Pons (tissue), 1 donor: ENCODE results near the gene CTNNBL1.
"Not testable (repeated sequence)": the region's sequence is repeated elsewhere in the genome, so short reads cannot be mapped to it uniquely, and the experiment has no call there.

Experiments used
- DNase-seq: peaks from one replicate; pipeline ENCODE4 v3.0.0-alpha.2; 2016; ENCODE audit warnings: low spot score

Gene CTNNBL1

GRCh38 chr20:37856034-37856433 is 162.2 kb downstream of the CTNNBL1 start:
- DNase-seq = not testable (repeated sequence)

GRCh38 chr20:37856932-37857660 is 163.3 kb downstream of the CTNNBL1 start:
- no peak for DNase-seq

GRCh38 chr20:37859406-37860171 is 165.8 kb downstream of the CTNNBL1 start:
- DNase-seq = no peak

GRCh38 chr20:37863289-37863688 is 169.5 kb downstream of the CTNNBL1 start:
- DNase-seq = no peak

- no peak for DNase-seq
Observed at GRCh38 chr20:37864298-37864697, 170.5 kb downstream of the CTNNBL1 start.

- no peak for DNase-seq
Observed at GRCh38 chr20:37866051-37866450, 172.2 kb downstream of the CTNNBL1 start.

- DNase-seq = no peak
Observed at GRCh38 chr20:37867289-37868195, 173.7 kb downstream of the CTNNBL1 start.

GRCh38 chr20:37868851-37869333 is 175.1 kb downstream of the CTNNBL1 start:
- DNase-seq = no peak

GRCh38 chr20:37869334-37869861 is 175.6 kb downstream of the CTNNBL1 start:
- DNase-seq = no peak

GRCh38 chr20:37870294-37870693 is 176.5 kb downstream of the CTNNBL1 start:
- no peak for DNase-seq

GRCh38 chr20:37871751-37872150 is 177.9 kb downstream of the CTNNBL1 start:
- DNase-seq = no peak

GRCh38 chr20:37872161-37872560 is 178.3 kb downstream of the CTNNBL1 start:
- DNase-seq = no peak

GRCh38 chr20:37873884-37874283 is 180.1 kb downstream of the CTNNBL1 start:
- peak; percentile 82 for DNase-seq

- no peak for DNase-seq
Observed at GRCh38 chr20:37875460-37876175, 181.8 kb downstream of the CTNNBL1 start.

- no peak for DNase-seq
Observed at GRCh38 chr20:37876863-37877262, 183.0 kb downstream of the CTNNBL1 start.

- DNase-seq = no peak
Observed at GRCh38 chr20:37877832-37878772, 184.3 kb downstream of the CTNNBL1 start.

- no peak for DNase-seq
Observed at GRCh38 chr20:37878835-37879599, 185.2 kb downstream of the CTNNBL1 start.

GRCh38 chr20:37879843-37880242 is 186.0 kb downstream of the CTNNBL1 start:
- DNase-seq = no peak
